Upper lobe of left lung (tissue), 6 donors: ENCODE results near the gene UGT1A9. TPM values are rescaled to one million over a fixed set of nuclear protein-coding genes. Genes with fewer than 3 reads are reported as not detected.
A peak's percentile ranks its signal among the peaks of the same experiment; 100 is the strongest.

Source experiments
- ATAC-seq, 2 donors: fragments of 200-7000 bp; cut with Tn5 transposase; one replicate each; pipeline ENCODE4 v1.9.1; 2022; ENCODE audit warnings: mild to moderate bottlenecking in 2 of 2, moderate library complexity in 2 of 2; ENCODE audit not compliant: low FRiP score in 2 of 2
- DNase-seq, 2 donors: peaks; one replicate each; pipeline ENCODE4 v3.0.0-alpha.2; 2019 to 2020
- H3K27ac ChIP-seq, 4 donors: fragments of 200-600 bp; sonication (generic); one replicate each; pipeline ENCODE4 v1.5.1; 2016 to 2019
- H3K27me3 ChIP-seq, 4 donors: fragments of 200-600 bp; sonication (generic); one replicate each; pipeline ENCODE4 v1.5.1; 2017 to 2019
- H3K36me3 ChIP-seq, 4 donors: fragments of 200-600 bp; sonication (generic); one replicate each; pipeline ENCODE4 v1.5.1; 2016 to 2019
- H3K4me1 ChIP-seq, 4 donors: fragments of 200-600 bp; sonication (generic); one replicate each; pipeline ENCODE4 v1.5.1; 2018 to 2019
- H3K4me3 ChIP-seq, 4 donors: fragments of 200-600 bp; sonication (generic); one replicate each; pipeline ENCODE4 v1.5.1; 2017 to 2019; ENCODE audit warnings: mild to moderate bottlenecking in 2 of 4, moderate library complexity in 1 of 4
- H3K9me3 ChIP-seq, 4 donors: fragments of 200-600 bp; sonication (generic); one replicate each; pipeline ENCODE4 v1.5.1; 2018 to 2019
- EP300 ChIP-seq, 4 donors: sonication (generic); formaldehyde crosslinking; IDR thresholded peaks; one replicate each; pipeline ENCODE4 v1.5.1; 2017; ENCODE audit warnings: antibody characterized with exemption in 4 of 4, control low read depth in 2 of 4
- POLR2A ChIP-seq, 4 donors: fragments of 450-650 bp; IDR thresholded peaks; one replicate each; pipeline ENCODE4 v1.5.1; 2016 to 2017; ENCODE audit warnings: antibody characterized with exemption in 4 of 4, mild to moderate bottlenecking in 2 of 4
- POLR2AphosphoS5 ChIP-seq, 2 donors: sonication (generic); formaldehyde crosslinking; IDR thresholded peaks; one replicate each; pipeline ENCODE4 v1.5.1; 2017; ENCODE audit warnings: antibody characterized with exemption in 2 of 2
- whole genome bisulfite sequencing, 2 donors: methylation state at CpG; one replicate each; pipeline ENCODE4 v1.1.5; 2017 to 2018; 5-methylcytosine and 5-hydroxymethylcytosine counted together
- total RNA-seq, 6 donors: library from RNA; depleted of rRNA in 4 of 6; stranded (reverse); fragments of >200 nt in 4 of 6; gene quantifications; one replicate each; pipeline versions ENCODE4 v1.1.0 to v1.2.1, GENCODE V29; 2016 to 2021
- TF ChIP-seq, protein P1 (sequence below), 6 experiments: fragments of 450-650 bp in 4 of 6; fragments of 200-600 bp in 2 of 6; sonication (generic) in 2 of 6; IDR thresholded peaks; one replicate each; pipeline ENCODE4 v1.5.1; 2016 to 2019; ENCODE audit warnings: antibody characterized with exemption in 6 of 6
- donor health status: DM: no; HTN: no; CAD: no; lungs with moderate emphysema.
- donor health status: DM: no; HTN: yes; CAD: no; lungs with severe emphysema.

UGT1A9 gene
- total RNA-seq, 6 donors from 2014 or later: not detected

DNA sequence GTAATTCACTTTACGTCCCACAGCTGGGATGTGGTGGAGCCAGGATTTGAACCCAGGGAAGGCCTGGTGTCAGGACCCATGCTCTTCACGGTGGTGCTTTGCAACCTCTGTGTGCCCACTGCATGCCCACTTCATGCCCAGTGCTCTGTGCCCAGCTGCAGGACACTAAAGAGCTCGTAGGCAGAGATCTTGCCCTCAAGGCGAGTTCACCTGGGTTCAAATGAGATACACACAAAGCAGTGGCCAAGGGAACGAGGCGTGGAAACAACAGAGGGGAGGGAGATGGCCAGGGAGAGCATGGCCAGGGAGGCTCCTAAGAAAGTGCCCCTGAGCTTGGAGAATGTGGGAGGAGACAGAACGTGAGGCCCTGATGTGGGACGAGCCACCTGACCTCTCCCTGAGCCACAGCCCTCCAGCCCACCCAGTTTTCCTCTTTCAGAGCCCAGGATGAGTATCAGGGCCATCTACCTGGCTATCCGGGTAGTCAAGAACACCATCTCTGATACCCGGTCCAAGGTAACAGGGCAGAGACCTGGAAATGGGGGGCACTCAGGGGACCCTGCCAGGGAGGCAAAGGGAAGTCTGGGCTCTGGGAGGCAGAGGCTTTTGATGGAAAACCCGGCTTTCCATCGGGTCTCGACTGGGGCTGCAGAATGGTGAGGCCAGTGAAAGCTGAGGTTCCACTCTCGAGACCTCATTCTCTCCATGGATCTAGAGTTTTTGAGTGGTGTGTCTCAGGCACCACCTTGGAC is 126.8 kb downstream of the UGT1A9 start:
- DNase-seq: no peak
- Histone ChIP-seq H3K9me3 (no peaks in the 10 kb centered on the region), H3K4me1 (no peaks in the 10 kb centered on the region), H3K27me3 (no peaks in the 10 kb centered on the region), H3K4me3 (no peak overlapping the region), H3K36me3 (no peaks in the 10 kb centered on the region), H3K27ac (no peak overlapping the region)
- WGBS, 2 donors: 80 to 84% methylated on average over 12 to 14 of the region's 14 CpGs
- TF ChIP-seq POLR2A (IDR thresholded peaks at IDR 0.05) (no peak), EP300 (IDR thresholded peaks at IDR 0.05) (no peak), POLR2AphosphoS5 (IDR thresholded peaks at IDR 0.05) (no peak)
- TF ChIP-seq, protein P1, sequence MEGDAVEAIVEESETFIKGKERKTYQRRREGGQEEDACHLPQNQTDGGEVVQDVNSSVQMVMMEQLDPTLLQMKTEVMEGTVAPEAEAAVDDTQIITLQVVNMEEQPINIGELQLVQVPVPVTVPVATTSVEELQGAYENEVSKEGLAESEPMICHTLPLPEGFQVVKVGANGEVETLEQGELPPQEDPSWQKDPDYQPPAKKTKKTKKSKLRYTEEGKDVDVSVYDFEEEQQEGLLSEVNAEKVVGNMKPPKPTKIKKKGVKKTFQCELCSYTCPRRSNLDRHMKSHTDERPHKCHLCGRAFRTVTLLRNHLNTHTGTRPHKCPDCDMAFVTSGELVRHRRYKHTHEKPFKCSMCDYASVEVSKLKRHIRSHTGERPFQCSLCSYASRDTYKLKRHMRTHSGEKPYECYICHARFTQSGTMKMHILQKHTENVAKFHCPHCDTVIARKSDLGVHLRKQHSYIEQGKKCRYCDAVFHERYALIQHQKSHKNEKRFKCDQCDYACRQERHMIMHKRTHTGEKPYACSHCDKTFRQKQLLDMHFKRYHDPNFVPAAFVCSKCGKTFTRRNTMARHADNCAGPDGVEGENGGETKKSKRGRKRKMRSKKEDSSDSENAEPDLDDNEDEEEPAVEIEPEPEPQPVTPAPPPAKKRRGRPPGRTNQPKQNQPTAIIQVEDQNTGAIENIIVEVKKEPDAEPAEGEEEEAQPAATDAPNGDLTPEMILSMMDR (IDR thresholded peaks at IDR 0.05): no peak
- ATAC-seq: no peak

DNA sequence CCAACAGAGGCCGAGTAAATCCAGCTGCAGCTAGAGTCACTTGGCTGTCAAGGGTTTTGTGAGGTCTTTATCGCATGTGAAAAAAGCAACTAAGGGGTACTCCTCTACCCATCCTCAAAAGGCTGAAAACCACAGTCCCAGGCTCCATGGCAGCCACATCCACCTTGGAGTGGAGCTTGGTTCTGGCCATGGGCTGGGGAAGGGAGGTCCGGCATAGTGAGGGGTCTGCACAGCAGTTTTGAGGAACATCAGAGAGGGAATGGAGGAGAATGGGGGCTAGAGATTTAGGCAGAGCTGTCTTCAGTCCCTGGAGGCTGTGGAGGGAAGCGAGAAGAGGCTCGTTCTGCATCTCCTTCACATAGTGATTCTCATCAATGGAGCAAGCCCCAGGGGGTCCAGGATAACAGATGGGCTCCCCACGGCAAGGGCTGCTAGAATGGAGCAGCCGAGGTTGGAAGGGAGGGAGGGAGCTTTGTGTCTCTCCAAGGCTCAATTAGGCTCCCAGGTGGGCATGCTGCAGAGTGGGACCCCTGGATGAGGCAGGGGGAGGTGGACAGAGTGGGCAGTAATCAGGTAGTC is 127.5 kb downstream of the UGT1A9 start:
- no peaks in the 10 kb centered on the region for H3K27me3 ChIP-seq
- no peak for ATAC-seq
- DNase-seq: peak in 1 of 2 donors; percentile 8
- H3K9me3 ChIP-seq: no peaks in the 10 kb centered on the region
- H3K27ac ChIP-seq: no peak overlapping the region
- WGBS, 2 donors: 60 to 65% methylated on average over 6 to 7 of the region's 7 CpGs
- H3K36me3 ChIP-seq: no peaks in the 10 kb centered on the region
- no peak overlapping the region for H3K4me3 ChIP-seq
- H3K4me1 ChIP-seq: no peaks in the 10 kb centered on the region
- TF ChIP-seq, protein P1 (IDR thresholded peaks at IDR 0.05): no peak
- TF ChIP-seq POLR2A (IDR thresholded peaks at IDR 0.05) (no peak), POLR2AphosphoS5 (IDR thresholded peaks at IDR 0.05) (no peak)

DNA sequence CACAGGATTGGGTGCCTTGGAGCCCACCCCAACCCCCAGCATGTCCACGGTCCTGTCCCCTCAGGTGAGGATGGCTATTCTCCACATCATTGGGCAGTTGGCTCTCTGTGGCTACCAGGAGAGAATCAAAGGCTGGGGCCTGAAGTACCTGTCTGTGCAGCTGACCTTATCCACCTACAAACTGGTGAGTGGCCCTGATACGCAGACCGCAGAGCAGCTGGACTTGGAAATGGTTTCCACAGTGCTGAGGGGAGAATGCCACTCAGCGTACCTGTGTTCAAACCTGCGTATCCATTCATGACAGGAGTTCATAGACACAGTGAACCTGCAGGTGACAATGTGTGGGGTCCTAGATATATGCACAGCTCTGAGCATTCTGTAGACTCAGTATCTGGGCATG is 128.0 kb downstream of the UGT1A9 start:
- TF ChIP-seq POLR2A (IDR thresholded peaks at IDR 0.05) (no peak), POLR2AphosphoS5 (IDR thresholded peaks at IDR 0.05) (no peak), EP300 (IDR thresholded peaks at IDR 0.05) (no peak)
- TF ChIP-seq, protein P1 (IDR thresholded peaks at IDR 0.05): no peak
- no peaks in the 10 kb centered on the region for H3K36me3 ChIP-seq
- H3K4me3 ChIP-seq: no peak overlapping the region
- WGBS, 2 donors: 43 to 46% methylated on average over 4 to 5 of the region's 5 CpGs
- DNase-seq (no peak), ATAC-seq (no peak)
- H3K4me1 ChIP-seq: no peaks in the 10 kb centered on the region
- H3K9me3 ChIP-seq: no peaks in the 10 kb centered on the region
- no peaks in the 10 kb centered on the region for H3K27me3 ChIP-seq
- no peak overlapping the region for H3K27ac ChIP-seq

DNA sequence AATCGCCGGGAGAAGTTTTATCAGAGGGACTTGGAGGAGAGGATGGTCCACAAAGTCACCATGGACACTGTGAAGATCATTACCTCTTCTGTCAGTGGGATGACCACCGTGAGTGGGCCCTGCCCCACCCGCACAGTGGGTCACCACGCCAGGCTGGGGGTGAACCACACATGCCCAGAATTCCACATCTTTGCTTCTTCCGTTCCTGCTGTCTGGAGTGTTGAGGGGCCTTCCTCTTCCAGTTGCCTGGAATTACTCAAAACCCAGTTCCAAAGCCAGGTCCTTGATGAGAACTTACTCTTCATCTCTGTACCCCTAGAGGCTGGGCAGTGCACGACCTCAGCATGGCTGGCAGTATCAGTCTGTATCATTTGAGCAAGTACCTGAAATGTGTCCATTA is 128.5 kb downstream of the UGT1A9 start:
- WGBS, 2 donors: 87 to 91% methylated on average over 4 to 7 of the region's 7 CpGs
- TF ChIP-seq POLR2A (IDR thresholded peaks at IDR 0.05) (no peak), POLR2AphosphoS5 (IDR thresholded peaks at IDR 0.05) (no peak), EP300 (IDR thresholded peaks at IDR 0.05) (no peak)
- TF ChIP-seq, protein P1 (IDR thresholded peaks at IDR 0.05): no peak
- H3K4me1 ChIP-seq: no peaks in the 10 kb centered on the region
- no peaks in the 10 kb centered on the region for H3K36me3 ChIP-seq
- no peaks in the 10 kb centered on the region for H3K27me3 ChIP-seq
- DNase-seq (no peak), ATAC-seq (no peak)
- no peak overlapping the region for H3K27ac ChIP-seq
- H3K4me3 ChIP-seq: no peak overlapping the region
- H3K9me3 ChIP-seq: no peaks in the 10 kb centered on the region
